Epithelial cell of esophagus (primary cell): ENCODE measurements around the gene UBAC2.

Experiments used
- DNase-seq: peaks from one replicate; pipeline ENCODE4 v3.0.0; 2010; ENCODE audit warnings: low read depth
- H3K4me3 ChIP-seq: 2 replicates; pipeline ENCODE4 v1.5.1; 2011; ENCODE audit warnings: mild to moderate bottlenecking, low read length, control low read depth
- TF ChIP-seq, protein P1 (sequence below): IDR thresholded peaks from 2 replicates; pipeline ENCODE4 v1.5.1; 2011; ENCODE audit warnings: low read depth, mild to moderate bottlenecking, low read length, control low read depth, inconsistent platforms; ENCODE audit not compliant: insufficient read depth; ENCODE audit errors: missing control alignments

The UBAC2 gene

DNA sequence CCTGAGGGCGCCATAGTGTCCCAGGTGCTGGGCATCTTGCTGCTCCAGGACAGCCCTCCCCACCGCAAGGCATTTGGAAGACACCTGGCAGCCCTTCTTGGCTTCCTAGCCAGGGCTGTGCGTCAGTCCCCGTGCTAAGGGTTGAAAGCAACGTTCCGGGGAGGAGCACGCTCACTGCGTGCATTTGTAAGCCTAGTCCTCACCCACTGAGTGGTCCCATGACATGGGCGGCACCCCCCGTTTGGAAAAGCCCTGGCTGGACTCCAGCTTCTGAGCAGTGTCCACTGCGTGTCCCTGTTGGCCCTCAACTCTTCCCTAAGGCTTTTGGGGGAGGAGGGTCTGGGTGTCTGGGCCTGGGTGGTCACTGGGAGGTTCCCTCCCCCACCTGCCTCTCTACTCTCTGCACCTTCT, 182.9 kb downstream of the UBAC2 start:
- TF ChIP-seq, protein P1, sequence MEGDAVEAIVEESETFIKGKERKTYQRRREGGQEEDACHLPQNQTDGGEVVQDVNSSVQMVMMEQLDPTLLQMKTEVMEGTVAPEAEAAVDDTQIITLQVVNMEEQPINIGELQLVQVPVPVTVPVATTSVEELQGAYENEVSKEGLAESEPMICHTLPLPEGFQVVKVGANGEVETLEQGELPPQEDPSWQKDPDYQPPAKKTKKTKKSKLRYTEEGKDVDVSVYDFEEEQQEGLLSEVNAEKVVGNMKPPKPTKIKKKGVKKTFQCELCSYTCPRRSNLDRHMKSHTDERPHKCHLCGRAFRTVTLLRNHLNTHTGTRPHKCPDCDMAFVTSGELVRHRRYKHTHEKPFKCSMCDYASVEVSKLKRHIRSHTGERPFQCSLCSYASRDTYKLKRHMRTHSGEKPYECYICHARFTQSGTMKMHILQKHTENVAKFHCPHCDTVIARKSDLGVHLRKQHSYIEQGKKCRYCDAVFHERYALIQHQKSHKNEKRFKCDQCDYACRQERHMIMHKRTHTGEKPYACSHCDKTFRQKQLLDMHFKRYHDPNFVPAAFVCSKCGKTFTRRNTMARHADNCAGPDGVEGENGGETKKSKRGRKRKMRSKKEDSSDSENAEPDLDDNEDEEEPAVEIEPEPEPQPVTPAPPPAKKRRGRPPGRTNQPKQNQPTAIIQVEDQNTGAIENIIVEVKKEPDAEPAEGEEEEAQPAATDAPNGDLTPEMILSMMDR = no peak
- no peak overlapping the region for H3K4me3 ChIP-seq
- no peak for DNase-seq

DNA sequence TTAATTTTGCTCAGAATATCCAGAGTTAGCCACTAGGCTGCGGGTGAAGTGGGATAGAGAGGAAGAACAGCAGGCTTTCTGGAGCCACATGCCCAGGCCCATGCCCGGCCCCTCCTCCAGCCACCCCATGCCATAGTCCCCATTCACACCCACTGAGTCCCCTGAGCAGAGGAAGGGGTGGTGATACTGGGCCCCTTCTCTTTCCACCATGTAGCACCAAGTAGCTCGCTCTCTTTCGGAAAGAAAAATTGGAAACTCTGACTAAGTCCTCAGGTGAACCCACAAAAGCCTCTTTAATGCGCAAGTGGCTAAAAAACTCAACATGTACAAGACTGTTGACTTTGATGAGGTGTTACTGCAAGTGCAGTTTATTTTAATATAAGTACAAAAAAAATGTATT, 183.3 kb downstream of the UBAC2 start:
- TF ChIP-seq, protein P1 = no peak
- H3K4me3 ChIP-seq = no peak overlapping the region
- no peak for DNase-seq

DNA sequence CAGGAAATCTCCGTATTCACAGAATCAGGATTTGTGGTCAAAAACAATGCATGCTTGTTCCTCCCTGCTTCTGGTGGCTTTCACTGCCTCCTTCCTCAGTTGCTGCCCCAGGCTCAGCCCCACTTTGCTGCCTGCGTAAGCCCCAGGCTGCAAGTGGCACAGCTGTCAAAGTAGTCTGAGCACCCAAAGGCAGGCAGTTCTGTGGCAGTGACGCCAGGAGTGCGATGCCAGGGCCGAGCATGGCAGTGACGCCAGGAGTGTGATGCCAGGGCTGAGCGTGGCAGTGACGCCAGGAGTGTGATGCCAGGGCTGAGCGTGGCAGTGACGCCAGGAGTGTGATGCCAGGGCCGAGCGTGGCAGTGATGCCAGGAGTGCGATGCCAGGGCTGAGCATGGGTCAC, 183.8 kb downstream of the UBAC2 start:
- TF ChIP-seq, protein P1 = no peak
- DNase-seq = no peak

DNA sequence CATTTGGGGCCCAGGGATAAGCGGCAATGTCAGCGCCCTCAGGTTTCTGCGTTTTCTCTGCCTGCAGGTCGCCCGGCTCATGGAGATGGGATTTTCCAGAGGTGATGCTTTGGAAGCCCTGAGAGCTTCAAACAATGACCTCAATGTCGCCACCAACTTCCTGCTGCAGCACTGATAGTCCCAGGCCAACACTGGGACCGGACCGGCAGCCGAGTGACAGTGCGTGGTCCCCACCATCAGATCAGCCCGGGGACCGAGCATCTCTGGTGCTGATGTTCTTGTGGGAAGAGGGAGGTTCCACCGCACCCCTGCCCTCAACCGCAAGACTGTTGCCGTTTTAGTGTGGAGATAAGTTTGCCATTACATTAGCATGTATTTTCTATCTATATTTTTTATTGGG, 184.5 kb downstream of the UBAC2 start:
- DNase-seq = no peak
- TF ChIP-seq, protein P1 = no peak
- H3K4me3 ChIP-seq = no peak overlapping the region

More for the DNA sequence above, 183.8 kb downstream of the UBAC2 start:
- no peak overlapping the region for H3K4me3 ChIP-seq

DNA sequence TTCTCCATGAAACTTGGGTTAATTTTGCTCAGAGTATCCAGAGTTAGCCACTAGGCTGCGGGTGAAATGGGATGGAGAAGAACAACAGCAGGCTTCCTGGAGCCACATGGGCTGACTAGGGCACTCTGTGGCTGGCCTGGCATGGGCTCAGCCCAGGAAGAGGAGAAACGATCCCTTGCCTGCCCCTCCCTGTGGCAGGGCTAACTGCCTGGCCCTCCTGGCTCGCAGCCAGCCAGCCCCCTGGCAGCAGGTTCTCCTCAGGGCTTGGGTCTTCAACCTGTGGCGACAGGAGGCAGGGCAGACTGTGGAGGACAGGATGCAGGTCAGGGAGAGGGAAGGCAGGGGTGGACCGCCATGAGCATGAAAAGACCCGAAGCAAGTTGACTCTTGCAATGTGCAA, 185.3 kb downstream of the UBAC2 start:
- H3K4me3 ChIP-seq = no peak overlapping the region
- TF ChIP-seq, protein P1 = no peak
- DNase-seq = no peak

DNA sequence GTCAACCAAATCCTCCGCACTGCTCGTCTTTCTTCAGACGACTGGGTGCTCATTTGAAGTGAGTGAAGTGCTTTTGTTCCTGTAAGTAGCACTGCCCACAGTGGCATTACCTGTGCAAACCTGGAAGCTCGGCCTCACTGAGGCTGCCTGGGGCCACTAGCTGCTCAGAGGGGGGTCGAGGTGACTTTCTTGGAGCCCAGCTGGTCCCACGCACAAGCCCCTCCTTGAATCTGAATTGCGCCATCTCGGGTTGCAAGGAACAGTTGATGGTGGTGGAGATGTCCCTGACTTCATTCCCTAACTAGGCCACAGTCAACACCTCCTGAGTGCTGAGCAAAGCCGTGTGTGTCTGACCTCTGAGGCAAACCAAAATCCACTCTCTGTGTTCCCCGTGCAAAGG, 185.8 kb downstream of the UBAC2 start:
- H3K4me3 ChIP-seq = no peak overlapping the region
- TF ChIP-seq, protein P1 = no peak
- DNase-seq = no peak

DNA sequence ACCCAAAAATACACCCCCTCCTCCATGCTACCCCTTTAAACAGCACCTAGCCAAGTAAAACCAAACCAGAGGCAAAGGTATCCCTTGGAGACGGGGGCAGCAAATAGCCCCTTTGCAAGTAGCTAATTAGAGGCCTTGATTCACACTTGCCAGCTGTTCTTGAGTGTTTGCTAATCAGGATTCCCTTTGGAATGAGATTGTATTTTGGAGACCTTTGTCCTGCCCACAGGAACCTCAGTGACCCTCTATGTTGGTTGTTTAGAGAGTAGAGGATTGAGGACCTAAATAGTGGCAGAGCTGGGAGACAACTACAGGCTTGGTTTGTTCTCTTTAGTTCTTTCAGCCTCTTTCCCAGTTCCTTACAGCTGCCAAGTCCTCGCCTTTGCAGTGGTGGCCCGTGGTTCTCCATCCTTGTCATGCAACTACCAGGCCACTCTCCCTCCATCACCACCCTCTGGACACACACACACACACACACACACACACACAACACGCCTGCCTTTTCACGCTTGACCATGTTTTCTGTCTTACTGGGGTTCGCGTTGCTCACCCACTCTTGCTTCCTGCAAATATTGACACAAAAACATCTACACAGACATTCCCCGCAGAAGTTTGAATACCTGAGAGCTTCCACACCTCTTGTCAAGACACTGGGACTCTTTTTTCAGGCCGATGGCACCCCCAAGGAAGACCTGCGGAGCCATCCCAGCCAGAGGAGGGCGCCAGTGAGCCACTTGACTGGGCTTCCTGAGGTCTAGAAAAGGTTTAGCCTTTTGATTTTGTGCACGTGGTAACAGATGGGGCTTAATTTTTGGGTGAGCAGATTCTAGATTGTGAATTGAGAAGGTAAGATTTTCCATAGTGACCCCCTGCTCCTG, 186.5 kb downstream of the UBAC2 start:
- TF ChIP-seq, protein P1 = peak; percentile 57
- peak; percentile 27 for DNase-seq

More for the DNA sequence above, 186.5 kb downstream of the UBAC2 start:
- no peak overlapping the region for H3K4me3 ChIP-seq
